ENCODE data around the gene SPN. TPM values are rescaled to one million over a fixed set of nuclear protein-coding genes. Genes with fewer than 3 reads are reported as not detected.
"Not testable (repeated sequence)": the region's sequence is repeated elsewhere in the genome, so short reads cannot be mapped to it uniquely, and the experiment has no call there.

SPN gene, protein sequence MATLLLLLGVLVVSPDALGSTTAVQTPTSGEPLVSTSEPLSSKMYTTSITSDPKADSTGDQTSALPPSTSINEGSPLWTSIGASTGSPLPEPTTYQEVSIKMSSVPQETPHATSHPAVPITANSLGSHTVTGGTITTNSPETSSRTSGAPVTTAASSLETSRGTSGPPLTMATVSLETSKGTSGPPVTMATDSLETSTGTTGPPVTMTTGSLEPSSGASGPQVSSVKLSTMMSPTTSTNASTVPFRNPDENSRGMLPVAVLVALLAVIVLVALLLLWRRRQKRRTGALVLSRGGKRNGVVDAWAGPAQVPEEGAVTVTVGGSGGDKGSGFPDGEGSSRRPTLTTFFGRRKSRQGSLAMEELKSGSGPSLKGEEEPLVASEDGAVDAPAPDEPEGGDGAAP
- total RNA-seq = 9.0 TPM

DNA sequence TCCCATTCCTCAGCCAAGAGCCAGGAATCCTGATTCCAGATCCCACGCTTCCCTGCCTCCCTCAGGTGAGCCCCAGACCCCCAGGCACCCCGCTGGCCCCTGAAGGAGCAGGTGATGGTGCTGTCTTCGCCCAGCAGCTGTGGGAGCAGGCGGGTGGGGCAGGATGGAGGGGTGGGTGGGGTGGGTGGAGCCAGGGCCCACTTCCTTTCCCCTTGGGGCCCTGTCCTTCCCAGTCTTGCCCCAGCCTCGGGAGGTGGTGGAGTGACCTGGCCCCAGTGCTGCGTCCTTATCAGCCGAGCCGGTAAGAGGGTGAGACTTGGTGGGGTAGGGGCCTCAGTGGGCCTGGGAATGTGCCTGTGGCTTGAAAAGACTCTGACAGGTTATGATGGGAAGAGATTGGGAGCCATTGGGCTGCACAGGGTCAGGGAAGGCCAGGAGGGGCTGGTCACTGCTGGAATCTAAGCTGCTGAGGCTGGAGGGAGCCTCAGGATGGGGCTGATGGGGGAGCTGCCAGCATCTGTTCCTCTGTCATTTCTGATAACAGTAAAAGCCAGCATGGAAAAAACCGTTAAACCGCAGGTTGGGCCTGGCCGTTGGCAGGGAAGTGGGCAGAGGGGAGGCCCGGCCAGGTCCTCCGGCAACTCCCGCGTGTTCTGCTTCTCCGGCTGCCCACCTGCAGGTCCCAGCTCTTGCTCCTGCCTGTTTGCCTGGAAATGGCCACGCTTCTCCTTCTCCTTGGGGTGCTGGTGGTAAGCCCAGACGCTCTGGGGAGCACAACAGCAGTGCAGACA is at the start of gene SPN:
TSS of gene SPN (plus strand) at position 232 of the 791 bp plus-strand sequence. CDS start at position 714, 482 bp downstream.
- no peak for DNase-seq (ENCODE audit: low spot score)

DNA sequence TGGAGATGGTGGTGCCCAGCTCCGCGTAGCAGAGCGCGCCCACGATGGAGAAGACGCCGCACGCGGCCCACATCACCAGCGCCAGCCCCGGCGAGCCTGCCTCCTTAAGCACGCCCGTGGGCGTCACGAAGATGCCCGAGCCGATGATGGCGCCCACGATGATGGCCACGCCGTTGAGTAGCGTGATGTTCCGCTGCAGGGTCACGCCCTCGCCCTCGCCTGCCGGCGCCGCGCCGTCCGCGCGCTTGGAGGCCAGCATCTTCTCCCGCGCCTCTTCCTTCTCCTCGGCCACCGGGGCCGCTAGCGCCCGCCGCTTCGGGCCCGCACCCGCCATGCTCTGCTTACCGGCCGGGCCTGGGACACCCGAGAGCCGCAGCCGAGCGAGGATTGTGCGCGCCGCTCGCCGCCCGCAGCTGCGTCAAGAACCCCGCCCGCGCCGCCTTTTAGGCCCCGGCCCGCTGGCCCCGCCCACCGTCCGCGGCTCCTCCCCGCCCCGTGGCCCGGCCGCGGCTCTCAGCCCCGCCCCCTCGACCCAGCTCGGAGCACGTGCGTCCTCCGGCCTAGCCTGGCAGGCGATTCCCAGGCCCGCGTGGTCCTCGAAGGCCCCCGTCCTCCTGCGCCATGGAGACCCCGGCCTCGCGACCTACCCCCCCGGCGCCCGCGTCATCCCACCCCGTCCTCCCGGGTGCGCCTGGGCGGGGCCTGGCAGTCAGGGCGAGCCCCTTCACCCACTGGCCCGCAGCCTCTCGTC is 49.6 kb upstream of the SPN start:
- peak; percentile 87 for DNase-seq (ENCODE audit: low spot score)

DNA sequence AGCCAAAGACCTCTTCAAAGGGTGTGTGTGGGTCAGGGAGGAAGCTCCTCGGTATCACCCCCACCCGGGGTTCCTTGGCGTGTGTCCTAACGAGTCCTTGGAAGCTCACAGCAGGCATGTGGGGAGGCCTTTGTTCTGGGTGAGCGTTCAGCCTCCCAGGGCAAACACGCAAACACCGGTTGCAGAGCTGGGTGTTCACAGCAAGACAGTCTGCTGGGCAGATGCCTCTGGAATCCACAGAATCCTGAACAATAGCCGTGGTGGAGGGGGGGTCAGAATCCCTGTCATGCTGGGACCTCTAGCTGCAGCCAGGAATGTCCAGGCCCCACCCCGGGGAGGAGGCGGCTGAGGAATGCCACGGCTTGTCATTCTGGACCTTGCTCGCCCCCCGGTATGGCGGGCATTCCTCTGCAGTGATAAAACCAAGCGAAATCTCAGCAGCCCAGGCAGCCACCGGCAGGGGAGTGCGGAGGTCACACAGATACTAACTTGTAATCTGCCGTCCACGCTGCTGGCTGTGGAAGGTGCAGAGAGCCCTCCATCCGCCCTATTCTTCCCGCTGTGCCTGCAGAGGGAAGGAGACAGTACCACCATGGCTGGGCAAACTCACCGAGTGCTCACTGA is 48.2 kb upstream of the SPN start:
- DNase-seq (ENCODE audit: low spot score) = peak; percentile 37

DNA sequence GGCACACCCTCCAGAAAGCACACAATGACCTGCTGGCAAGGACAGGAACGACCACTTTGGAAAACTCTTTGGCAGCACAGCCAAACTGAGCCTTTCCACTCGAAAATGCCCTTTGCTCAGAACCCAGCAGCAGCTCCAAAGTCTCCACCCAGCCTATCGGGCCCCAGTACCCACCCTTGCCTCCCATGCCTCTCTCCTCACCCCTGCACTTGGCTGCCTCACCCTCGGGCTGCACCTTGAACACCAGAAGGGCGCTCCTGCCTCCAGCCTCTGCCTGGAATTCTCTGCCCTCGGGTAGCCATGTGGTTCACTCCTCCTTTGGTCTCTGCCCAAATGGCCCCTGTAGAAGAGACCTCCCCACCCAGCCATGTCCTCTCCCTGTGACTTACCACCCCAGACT is 46.9 kb upstream of the SPN start:
- not testable (repeated sequence) for DNase-seq (ENCODE audit: low spot score)

DNA sequence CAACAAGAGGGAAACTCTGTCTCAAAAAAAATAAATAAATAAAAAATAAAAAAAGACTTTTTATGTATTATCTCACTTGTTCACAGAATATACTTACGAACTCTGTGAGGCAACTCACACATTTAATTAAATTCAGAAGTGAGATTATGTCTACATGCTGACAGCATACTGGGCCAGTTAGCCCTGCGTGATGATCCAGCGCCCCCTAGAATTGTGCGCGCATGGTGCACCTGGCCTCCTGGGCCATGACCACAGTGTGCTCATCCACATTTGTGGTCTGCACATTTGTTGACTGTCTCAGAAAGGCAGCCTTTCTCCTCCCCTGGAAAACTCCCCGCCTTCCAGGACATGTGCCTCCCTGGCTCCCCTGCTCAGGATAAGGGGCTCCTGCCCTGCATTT is 42.5 kb upstream of the SPN start:
- DNase-seq (ENCODE audit: low spot score) = not testable (repeated sequence)

DNA sequence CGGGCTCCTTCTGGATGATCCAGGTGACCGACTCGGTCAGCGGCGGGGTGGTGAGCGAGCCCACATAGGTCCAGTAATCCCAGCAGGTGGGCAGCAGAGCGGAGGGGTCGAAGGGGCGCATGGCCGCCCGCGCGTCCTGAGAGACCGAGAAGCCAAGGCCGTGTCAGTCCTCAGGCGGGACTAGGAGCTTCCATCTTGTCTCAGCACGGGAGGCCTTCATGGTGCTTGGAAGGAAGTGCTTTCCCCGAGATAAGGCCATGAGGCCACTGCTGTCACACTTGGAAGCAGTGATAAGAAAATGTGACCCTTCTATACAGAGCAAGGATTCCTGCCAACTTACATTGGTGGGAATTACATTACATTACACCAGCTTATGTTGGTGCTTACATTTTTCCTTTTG is 40.3 kb upstream of the SPN start:
- DNase-seq (ENCODE audit: low spot score) = not testable (repeated sequence)

DNA sequence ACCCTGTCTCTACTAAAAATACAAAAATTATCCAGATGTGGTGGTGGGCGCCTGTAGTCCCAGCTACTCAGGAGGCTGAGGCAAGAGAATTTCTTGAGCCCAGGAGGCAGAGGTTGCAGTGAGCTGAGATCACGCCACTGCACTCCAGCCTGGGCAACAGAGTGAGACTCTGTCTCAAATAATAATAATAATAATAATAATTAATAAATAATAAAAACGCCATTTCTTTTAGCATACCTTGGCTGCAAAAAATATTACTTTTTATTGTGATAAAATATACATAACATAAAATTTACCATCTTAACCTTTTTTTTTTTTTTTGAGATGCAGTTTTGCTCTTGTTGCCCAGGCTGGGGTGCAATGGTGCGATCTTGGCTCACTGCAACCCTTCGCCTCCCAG is 39.8 kb upstream of the SPN start:
- DNase-seq (ENCODE audit: low spot score) = not testable (repeated sequence)

DNA sequence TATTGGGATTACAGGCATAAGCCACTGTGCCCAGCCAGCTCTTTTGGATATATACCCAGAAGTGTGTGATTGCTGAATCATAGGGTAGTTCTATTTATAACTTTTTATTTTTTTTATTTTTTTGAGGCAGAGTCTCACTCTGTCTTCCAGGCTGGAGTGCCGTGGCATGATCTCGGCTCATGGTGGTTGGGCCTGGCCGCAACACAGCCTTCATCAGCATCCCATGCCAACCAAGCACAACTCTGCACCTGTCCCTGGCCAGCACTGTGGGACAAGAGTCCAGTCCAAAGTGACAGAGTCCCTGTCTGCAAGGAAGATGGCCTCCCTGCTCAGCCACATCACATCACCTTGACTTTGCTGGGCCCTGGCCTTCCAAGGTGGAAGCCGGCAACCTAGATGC is 37.9 kb upstream of the SPN start:
- not testable (repeated sequence) for DNase-seq (ENCODE audit: low spot score)

DNA sequence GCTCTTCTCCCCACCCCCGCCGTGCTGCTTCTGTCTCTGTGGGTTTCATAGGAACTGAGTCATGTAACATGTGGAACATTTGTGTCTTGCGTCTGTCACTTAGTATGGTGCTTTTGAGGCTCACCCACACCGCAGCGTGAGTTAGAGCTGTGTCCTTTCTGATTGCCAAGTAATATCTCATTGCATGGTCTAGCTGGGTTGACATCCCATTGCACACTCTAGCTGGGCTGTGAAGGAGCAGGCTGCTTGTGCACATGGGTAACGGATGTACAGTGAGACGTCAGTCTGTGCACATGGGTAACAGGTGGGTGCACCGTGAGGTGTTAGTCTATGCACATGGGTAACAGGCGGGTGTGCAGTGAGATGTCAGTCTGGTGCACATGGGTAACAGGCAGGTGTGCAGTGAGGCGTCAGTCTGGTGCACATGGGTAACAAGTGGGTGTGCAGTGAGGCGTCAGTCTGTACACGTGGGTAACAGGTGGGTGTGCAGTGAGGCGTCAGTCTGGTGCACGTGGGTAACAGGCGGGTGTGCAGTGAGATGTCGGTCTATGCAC is 36.2 kb upstream of the SPN start:
- not testable (repeated sequence) for DNase-seq (ENCODE audit: low spot score)

DNA sequence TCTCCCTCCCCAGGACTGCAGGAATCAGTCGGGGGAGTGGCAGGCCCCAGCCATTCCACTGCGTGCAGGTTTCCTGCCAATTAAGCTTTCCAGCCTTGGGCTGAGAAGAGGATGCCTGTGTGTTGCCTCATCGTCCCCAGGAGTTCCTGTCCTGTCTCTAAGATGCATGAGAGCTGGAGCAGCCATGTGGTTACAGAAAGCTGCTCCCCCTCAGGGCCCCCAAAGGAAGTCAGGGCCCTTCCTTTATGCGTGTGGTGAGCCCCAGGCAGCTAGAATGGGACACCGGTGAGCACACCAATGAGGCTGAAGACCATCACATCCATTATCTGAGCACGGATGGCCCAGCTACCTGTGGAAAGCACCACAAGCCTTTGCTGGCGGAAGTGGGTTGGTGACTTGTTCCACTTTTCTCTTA is 35.4 kb upstream of the SPN start:
- DNase-seq (ENCODE audit: low spot score) = not testable (repeated sequence)

DNA sequence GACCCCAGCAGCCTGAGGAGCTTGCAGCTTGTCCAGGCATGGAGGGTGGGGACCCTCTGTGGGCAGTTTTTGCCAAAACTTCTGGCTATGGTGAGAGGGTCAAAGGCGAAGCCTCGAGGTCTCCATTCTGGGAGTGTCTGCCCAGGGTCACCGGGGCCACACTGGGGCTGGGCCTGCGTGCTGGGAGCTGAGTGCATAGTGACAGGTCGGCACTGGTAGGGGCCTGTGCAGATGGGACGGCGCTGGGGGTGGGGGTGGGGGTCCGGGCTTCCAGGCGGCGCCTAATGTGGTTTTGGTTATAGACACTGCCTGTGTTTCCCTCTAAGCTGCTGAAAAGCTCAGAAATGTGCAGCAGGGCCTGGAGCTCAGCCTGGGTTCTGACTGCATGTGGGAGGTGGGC is 34.3 kb upstream of the SPN start:
- DNase-seq (ENCODE audit: low spot score) = not testable (repeated sequence)

DNA sequence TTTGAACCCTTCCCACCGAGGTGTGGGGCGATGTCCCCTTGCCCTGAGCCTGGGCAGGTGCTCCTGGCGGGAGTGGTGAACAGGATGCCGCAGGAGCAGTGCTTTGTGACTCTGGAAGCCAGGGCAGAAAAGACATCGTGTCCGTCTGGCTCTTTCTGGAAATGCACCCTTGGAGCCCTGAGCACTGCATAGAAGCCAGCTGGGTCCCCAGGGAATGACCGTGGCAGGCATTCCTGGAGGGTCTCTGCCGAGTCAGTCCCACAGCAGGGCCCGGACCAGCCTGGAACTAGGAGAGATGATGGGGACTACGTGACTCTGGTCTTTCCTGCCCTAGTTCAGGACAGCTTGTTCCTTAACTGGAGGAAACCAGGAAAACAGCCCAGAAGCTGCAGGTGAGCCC is 33.7 kb upstream of the SPN start:
- DNase-seq (ENCODE audit: low spot score) = not testable (repeated sequence)

DNA sequence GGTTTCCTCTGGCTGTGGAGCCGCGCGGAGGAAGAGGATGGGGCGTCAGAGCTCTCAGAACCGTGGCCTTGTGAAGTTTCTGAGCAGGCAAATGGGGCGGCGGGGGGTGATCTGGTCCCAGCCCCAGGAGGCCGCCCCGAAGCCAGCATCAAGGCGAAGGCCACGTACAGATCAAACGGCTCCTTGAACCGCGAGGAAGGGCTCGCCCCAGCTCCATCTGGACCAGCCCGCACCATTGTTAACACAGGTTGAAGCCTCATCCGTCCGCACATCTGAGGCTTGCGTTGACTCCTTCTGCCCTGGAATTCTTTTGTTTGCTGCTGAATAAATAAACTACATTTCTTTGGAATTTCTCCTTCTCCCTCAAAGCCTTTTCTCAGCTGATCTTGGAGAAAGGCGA is 31.4 kb upstream of the SPN start:
- not testable (repeated sequence) for DNase-seq (ENCODE audit: low spot score)

DNA sequence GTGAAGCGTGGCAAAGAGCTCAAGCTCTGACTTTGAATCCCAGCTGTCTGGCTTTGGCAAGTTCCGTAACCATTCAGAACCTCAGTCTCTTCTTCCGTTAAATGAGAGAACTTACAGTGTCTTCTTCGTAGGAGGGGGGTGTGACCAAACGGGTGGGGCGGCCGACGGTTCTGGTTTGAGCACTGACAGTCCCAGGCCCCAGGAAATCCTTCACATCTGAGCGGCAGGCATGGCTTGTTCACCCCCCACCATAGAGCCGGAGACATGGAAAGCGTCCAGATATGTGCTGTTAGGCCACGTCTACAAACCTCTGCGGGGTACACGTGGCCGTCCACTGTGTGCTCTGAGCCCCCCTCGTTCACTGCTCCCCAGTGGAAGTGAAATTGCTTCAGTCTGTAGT is 27.1 kb upstream of the SPN start:
- DNase-seq (ENCODE audit: low spot score) = not testable (repeated sequence)

DNA sequence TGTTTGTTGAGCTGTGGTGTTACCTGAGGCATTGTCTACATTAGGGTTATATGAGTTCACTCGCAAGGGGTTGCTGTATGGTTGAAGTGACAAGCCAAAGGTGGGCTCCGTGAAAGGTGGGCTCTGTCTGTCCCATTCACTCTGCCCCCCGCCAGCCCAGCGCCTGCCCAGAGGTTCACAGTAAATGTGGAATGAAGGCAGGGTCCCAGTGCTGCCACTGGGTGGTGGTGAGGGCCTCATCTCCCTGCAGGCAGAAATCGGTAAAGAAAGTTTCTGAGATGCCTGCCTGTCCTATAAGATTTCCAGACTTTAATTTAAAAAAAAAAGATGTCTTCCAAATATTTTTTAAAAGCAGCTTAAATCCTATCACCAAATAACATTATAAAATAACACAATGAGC is 26.7 kb upstream of the SPN start:
- not testable (repeated sequence) for DNase-seq (ENCODE audit: low spot score)

DNA sequence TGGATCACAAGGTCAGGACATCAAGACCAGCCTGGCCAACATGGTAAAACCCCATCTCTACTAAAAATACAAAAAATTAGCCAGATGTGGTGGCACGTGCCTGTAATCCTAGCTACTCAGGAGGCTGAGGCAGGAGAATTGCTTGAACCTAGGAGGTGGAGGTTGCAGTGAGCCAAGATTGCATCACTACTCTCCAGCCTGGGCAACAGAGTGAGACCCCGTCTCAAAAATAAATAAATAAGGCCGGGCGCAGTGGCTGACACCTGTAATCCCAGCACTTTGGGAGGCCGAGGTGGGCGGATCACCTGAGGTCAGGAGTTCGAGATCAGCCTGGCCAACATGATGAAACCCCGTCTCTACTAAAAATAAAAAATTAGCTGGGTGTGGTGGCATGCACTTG is 24.3 kb upstream of the SPN start:
- DNase-seq (ENCODE audit: low spot score) = not testable (repeated sequence)

DNA sequence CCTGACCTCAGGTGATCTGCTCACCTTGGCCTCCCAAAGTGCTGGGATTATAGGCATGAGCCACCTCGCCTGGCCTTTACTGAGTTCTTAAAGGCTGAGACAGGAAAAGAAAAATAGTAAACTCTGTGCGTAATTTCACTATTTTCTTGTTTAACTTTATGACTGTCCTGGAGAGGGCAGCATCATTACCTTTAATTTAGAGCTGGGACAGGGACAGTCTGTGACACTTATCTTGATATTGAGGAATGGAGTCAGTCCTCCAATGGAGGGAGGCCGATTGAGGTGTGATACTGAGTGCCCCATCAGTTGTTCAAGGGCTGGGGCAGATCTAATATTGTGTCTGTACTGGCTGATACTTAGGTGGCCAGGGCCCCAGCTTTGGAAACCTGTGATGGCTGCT is 21.5 kb upstream of the SPN start:
- DNase-seq (ENCODE audit: low spot score) = no peak

DNA sequence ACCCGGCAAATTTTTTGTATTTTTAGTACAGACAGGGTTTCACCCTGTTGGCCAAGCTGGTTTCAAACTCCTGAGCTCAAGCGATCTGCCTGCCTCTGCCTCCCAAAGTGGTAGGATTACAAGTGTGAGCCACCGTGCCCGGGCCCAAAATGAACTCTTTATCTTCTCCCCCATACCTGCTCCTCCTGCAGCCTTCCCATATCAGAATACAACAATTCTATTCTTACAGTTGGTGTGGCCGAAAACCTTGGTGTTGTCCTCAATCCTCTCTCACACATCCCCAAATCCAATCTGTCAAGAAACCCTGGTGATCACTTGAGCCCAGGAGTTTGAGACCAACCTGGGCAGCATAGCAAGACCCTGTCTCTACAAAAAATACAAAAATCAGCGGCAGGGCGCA is 19.5 kb upstream of the SPN start:
- DNase-seq (ENCODE audit: low spot score) = no peak

DNA sequence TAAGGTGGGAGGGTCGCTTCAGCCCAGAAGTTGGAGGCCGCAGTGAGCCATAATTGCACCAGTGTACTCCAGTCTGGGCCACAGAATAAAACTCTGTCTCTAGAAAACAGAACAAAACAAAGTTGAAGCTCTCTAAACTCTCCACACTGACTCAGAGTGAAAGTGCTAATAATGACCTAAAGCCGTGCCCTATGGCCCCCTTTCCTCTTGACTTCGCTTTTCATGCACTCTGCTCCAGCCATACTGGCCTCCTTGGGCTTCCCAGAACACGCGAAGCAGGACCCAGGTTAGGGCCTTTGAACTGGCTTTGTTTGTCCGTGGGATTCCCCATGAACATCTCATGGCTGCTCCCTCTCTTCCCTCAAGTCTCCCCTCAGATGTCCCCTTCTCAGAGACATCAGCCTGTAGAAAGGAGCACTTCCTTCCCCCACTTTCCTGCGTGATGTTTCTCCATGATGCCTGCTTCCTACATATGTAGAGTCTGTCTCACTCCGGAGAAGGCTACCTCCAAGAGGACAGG is 18.6 kb upstream of the SPN start:
- no peak for DNase-seq (ENCODE audit: low spot score)

DNA sequence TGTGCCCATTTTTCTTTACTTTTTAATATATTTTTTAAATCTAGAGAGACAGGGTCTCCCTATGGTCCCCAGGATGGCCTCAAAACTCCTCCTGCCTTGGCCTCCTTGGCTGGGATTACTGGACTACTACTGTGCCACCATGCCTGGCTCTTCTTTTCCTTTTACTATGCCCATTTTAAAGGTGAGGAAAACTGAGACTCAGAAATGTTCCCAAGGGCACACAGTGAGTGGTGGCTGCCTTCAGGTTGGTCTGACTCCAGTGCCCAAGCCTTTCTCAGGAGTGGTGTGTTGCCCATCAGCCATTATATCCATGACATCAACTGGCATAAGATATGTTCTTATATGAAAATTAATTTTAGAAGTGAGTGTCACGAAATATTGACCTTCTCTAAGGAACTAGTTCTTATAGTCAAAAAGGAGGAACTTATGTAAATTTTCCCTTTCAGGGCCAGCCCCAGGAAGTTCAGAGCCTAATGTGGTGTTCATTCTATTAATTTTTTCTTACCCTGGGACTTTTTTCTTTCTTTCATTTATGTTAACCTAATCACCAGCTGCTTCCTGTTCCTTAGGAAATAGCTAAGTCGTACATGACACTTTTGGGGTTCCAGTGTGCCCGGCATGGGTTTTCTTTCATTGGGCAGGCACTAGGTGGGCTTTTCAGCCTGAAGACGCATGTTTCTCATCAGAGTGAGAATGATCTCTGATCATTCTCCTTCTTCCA is 17.9 kb upstream of the SPN start:
- DNase-seq (ENCODE audit: low spot score) = no peak
